ENCODE measurements around the gene NANOS3. TPM values are rescaled to one million over a fixed set of nuclear protein-coding genes. Genes with fewer than 3 reads are reported as not detected.
"Not testable (repeated sequence)": the region's sequence is repeated elsewhere in the genome, so short reads cannot be mapped to it uniquely, and the experiment has no call there.

Gene NANOS3
- total RNA-seq, 2 donors from 2014 or later = 1.5 TPM; not detected in 1

DNA sequence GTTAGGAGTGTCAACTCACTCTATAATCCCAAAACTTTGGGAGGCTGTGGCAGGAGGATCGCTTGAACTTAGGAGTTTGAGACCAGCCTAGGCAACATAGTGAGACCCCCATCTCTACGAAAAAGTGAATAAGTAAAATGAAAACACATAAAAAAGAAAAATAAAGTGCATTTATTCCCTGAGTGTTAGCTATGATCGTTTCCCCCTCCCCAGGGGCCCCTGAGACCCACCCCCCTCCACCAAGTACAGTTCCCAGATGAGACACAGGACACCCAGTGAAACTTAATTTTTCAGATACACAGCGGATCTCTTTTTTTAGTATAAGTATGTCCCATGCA, 28.6 kb upstream of the NANOS3 start:
- Histone ChIP-seq H3K27me3 (replicated peaks; ENCODE audit: insufficient read depth) (no peaks in the 10 kb centered on the region), H3K36me3 (no peaks in the 10 kb centered on the region), H3K4me3 (no peak overlapping the region), H3K9me3 (no peaks in the 10 kb centered on the region), H3K4me1 (replicated peaks) (peaks cover 12% of the 10 kb centered on the region), H3K27ac (peak overlapping the region; percentile 98 to 99)
- whole genome bisulfite sequencing = 66% methylated on average over 4 of the region's 4 CpGs
- no peak for DNase-seq (ENCODE audit: low spot score)
- intact Hi-C loops (cut with DNase I) = no loop called here
- no peak for TF ChIP-seq POLR2AphosphoS5 (IDR thresholded peaks at IDR 0.05)
- no peak for TF ChIP-seq POLR2A (IDR thresholded peaks at IDR 0.05)
- TF ChIP-seq, protein P1, sequence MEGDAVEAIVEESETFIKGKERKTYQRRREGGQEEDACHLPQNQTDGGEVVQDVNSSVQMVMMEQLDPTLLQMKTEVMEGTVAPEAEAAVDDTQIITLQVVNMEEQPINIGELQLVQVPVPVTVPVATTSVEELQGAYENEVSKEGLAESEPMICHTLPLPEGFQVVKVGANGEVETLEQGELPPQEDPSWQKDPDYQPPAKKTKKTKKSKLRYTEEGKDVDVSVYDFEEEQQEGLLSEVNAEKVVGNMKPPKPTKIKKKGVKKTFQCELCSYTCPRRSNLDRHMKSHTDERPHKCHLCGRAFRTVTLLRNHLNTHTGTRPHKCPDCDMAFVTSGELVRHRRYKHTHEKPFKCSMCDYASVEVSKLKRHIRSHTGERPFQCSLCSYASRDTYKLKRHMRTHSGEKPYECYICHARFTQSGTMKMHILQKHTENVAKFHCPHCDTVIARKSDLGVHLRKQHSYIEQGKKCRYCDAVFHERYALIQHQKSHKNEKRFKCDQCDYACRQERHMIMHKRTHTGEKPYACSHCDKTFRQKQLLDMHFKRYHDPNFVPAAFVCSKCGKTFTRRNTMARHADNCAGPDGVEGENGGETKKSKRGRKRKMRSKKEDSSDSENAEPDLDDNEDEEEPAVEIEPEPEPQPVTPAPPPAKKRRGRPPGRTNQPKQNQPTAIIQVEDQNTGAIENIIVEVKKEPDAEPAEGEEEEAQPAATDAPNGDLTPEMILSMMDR (IDR thresholded peaks at IDR 0.05) = no peak

- peaks cover 12% of the 10 kb centered on the region for H3K4me1 ChIP-seq (replicated peaks)
- 57% methylated on average over 16 of the region's 16 CpGs for WGBS
- TF ChIP-seq, protein P1 (IDR thresholded peaks at IDR 0.05) = no peak
- no peak for TF ChIP-seq POLR2AphosphoS5 (IDR thresholded peaks at IDR 0.05)
- TF ChIP-seq POLR2A (IDR thresholded peaks at IDR 0.05) = no peak
- no peak for DNase-seq (ENCODE audit: low spot score)
- H3K4me3 ChIP-seq = no peak overlapping the region
- H3K9me3 ChIP-seq = no peaks in the 10 kb centered on the region
- H3K36me3 ChIP-seq = no peaks in the 10 kb centered on the region
- H3K27me3 ChIP-seq (replicated peaks; ENCODE audit: insufficient read depth) = no peaks in the 10 kb centered on the region
- intact Hi-C loops (cut with DNase I) = no loop called here
- peak overlapping the region; percentile 20 to 98 for H3K27ac ChIP-seq
Measured at GRCh38 chr19:13848798-13849676, 27.9 kb upstream of the NANOS3 start.

DNA sequence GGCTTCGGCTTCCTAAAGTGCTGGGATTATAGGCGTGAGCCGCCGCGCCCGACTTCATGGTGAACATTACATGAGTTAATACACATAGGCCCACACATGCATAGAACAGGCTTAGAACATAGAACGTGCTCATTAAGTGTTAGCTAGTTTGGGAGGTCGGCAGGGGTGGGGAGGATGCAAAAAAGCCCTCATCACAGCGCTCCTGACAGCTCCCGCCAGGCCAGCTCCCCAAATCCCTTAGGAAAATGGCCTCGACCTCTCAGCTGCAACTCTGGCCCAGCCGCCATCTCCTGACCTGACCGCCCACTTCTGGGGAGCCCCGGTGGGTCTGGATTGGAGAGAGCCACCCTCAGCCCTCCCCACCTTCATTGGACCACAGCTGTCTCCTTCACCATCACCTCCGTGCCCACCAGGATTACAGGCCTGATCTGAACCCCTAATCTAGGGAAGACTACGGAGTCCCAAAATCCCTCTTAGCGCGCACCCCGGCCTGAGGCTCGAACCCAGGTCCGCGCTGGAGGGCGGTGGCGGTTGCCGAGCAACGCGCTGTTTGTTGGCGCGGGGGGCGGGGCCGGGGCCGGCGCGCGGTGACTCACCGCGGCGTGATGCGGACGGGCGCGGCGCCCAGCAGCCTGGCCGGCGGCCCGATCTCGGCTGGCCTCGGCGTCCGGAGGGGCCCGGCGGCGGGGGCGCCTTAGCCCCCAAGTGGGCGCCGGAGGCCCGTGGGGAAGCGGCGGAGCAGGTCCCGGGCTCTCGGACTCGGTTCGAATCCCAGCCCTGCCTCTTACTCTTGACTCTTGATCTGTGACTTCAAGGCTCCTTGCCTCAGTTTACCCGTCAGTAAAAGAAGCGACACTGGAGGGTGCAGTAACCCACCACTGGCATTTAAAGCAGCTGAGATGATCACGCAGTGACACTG, 26.7 kb upstream of the NANOS3 start:
- no peaks in the 10 kb centered on the region for H3K27me3 ChIP-seq (replicated peaks; ENCODE audit: insufficient read depth)
- TF ChIP-seq POLR2AphosphoS5 (IDR thresholded peaks at IDR 0.05) (peak; percentile 61), POLR2A (IDR thresholded peaks at IDR 0.05) (peak; percentile 49)
- TF ChIP-seq, protein P1 (IDR thresholded peaks at IDR 0.05) = no peak
- H3K4me1 ChIP-seq (replicated peaks) = peaks cover 12% of the 10 kb centered on the region
- H3K4me3 ChIP-seq = peak overlapping the region; percentile 13 to 25
- intact Hi-C loops (cut with DNase I) = no loop called here
- H3K36me3 ChIP-seq = no peaks in the 10 kb centered on the region
- 16% methylated on average over 63 of the region's 66 CpGs for WGBS
- DNase-seq (ENCODE audit: low spot score) = peak; percentile 77
- peak overlapping the region; percentile 90 to 94 for H3K27ac ChIP-seq
- no peaks in the 10 kb centered on the region for H3K9me3 ChIP-seq

- intact Hi-C loops (cut with DNase I) = no loop called here
- H3K4me3 ChIP-seq = peak overlapping the region; percentile 13 to 25
- no peaks in the 10 kb centered on the region for H3K36me3 ChIP-seq
- WGBS = 23% methylated on average over 21 of the region's 26 CpGs
- TF ChIP-seq POLR2AphosphoS5 (IDR thresholded peaks at IDR 0.05) (peak; percentile 85), POLR2A (IDR thresholded peaks at IDR 0.05) (peak; percentile 63)
- TF ChIP-seq, protein P1 (IDR thresholded peaks at IDR 0.05) = no peak
- no peaks in the 10 kb centered on the region for H3K9me3 ChIP-seq
- no peaks in the 10 kb centered on the region for H3K27me3 ChIP-seq (replicated peaks; ENCODE audit: insufficient read depth)
- peaks cover 12% of the 10 kb centered on the region for H3K4me1 ChIP-seq (replicated peaks)
- peak overlapping the region; percentile 90 to 94 for H3K27ac ChIP-seq
- peak; percentile 87 for DNase-seq (ENCODE audit: low spot score)
Measured at GRCh38 chr19:13850910-13851733, 25.8 kb upstream of the NANOS3 start.

DNA sequence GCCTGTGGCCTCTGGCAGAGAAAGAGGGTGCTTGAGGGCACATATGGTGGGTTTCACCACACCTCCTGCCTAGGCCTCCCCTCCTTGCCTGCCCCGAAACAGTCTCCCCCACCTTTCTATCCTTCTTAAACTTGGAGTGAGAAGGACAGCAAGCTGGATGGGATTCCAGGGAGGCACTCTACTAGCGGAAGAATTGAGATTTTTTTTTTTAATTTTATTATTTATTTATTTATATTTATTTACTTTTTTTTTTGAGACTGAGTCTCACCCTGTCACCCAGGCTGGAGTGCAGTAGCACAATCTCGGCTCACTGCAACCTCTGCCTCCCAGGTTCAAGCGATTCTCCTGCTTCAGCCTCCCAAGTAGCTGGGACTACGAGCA, 25.2 kb upstream of the NANOS3 start:
- H3K4me1 ChIP-seq (replicated peaks); H3K36me3 ChIP-seq; H3K27me3 ChIP-seq (replicated peaks; ENCODE audit: insufficient read depth); DNase-seq (ENCODE audit: low spot score); H3K4me3 ChIP-seq; intact Hi-C loops (cut with DNase I); H3K9me3 ChIP-seq: not testable (repeated sequence)
- H3K27ac ChIP-seq = peak overlapping the region; percentile 90 to 94
- 78% methylated on average over 5 of the region's 5 CpGs for WGBS

- 83% methylated on average over 12 of the region's 12 CpGs for WGBS
- H3K4me3 ChIP-seq; H3K4me1 ChIP-seq (replicated peaks); H3K36me3 ChIP-seq; DNase-seq (ENCODE audit: low spot score); H3K27me3 ChIP-seq (replicated peaks; ENCODE audit: insufficient read depth); H3K9me3 ChIP-seq; intact Hi-C loops (cut with DNase I): not testable (repeated sequence)
- peak overlapping the region in 1 of 2 donors; percentile 90 for H3K27ac ChIP-seq
Measured at GRCh38 chr19:13852171-13852707, 24.7 kb upstream of the NANOS3 start.

Data from prostate gland (tissue), 2 donors.